ENCODE measurements around the gene EXD2. TPM values are rescaled to one million over a fixed set of nuclear protein-coding genes. Genes with fewer than 3 reads are reported as not detected.

Gene EXD2
- total RNA-seq, 1 donor from 2014 or later, result 26.2 TPM

DNA sequence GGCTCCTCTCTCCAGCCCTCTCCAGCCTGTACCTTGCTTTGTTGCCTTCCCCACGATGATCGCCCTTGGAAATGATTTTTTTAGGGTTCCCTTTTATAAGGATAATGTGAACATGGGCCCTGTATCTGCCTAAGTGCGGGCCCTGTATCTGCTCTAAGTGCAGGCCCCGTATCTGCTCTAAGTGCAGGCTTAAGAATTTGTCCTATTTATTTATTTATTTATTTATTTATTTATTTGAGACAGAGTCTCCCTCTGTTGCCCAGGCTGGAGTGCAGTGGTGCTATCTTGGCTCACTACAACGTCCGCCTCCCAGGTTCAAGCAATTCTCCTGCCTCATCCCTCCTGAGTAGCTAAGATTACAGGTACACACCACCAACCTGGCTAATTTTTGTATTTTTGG is 91.2 kb downstream of the EXD2 start:
- TF ChIP-seq, protein P1, sequence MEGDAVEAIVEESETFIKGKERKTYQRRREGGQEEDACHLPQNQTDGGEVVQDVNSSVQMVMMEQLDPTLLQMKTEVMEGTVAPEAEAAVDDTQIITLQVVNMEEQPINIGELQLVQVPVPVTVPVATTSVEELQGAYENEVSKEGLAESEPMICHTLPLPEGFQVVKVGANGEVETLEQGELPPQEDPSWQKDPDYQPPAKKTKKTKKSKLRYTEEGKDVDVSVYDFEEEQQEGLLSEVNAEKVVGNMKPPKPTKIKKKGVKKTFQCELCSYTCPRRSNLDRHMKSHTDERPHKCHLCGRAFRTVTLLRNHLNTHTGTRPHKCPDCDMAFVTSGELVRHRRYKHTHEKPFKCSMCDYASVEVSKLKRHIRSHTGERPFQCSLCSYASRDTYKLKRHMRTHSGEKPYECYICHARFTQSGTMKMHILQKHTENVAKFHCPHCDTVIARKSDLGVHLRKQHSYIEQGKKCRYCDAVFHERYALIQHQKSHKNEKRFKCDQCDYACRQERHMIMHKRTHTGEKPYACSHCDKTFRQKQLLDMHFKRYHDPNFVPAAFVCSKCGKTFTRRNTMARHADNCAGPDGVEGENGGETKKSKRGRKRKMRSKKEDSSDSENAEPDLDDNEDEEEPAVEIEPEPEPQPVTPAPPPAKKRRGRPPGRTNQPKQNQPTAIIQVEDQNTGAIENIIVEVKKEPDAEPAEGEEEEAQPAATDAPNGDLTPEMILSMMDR (conservative IDR thresholded peaks at IDR 0.05), result no peak
- Mint-ChIP-seq H3K36me3 (peaks cover 3% of the 10 kb centered on the region), H3K4me3 (no peak overlapping the region), H3K27me3 (no peaks in the 10 kb centered on the region), H3K9me3 (no peaks in the 10 kb centered on the region), H3K4me1 (ENCODE audit: unreplicated experiment) (peaks cover 6% of the 10 kb centered on the region), H3K27ac (no peak overlapping the region)
- no peak for DNase-seq (ENCODE audit: extremely low spot score, unreplicated experiment)

DNA sequence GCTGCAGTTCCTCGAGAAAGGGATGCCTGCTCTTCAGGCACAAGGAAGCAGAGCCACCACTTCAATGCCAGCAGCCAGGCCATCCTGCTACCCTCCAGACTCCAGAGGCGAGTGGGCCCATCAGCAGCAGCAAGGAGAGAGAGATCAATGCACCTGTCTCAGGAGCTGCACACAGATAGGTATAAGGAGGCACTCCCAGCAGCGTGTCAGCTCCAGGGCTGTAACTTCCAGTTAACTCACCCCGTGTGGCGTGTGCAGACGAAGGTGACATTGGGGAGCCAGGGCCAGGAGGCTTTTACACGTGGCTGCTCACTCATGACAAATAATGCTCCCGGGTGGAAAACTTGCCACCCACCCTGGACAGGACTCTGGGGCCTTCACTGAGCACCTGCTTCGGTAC is 92.9 kb downstream of the EXD2 start:
- H3K36me3 Mint-ChIP-seq, result no peaks in the 10 kb centered on the region
- no peak for DNase-seq (ENCODE audit: extremely low spot score, unreplicated experiment)
- no peaks in the 10 kb centered on the region for H3K9me3 Mint-ChIP-seq
- H3K4me1 Mint-ChIP-seq (ENCODE audit: unreplicated experiment), result peaks cover 20% of the 10 kb centered on the region
- no peak overlapping the region for H3K27ac Mint-ChIP-seq
- no peak overlapping the region for H3K4me3 Mint-ChIP-seq
- H3K27me3 Mint-ChIP-seq, result no peaks in the 10 kb centered on the region
- TF ChIP-seq, protein P1 (conservative IDR thresholded peaks at IDR 0.05), result no peak

DNA sequence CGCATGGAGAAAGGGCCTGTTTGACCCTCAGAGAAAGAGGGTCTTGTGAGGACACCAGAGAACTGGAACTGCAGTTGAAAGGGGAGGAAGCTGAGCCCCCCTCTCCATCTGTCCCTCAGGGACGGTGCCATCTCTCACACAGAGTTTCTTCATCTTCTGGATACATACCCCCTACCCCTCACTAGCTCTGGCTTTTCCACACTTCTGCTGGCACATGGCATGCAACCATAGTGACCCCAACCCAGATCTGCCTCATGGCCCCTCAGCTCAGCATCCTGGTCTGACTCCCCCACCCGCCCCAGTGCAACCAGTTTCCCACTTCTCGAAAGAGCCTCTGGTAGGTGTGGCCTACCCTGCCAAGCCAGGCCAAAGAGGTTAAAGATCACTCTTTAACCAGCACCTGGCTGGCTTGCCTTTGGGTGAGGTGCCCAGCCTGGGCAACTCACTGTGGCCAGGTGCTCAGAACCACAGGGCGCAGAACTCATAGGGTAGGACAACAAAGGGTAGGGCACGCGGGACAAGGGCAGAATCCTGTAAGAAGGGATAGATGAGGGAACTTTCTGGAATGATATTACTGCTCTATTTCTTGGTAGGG is 94.5 kb downstream of the EXD2 start:
- no peak overlapping the region for H3K4me3 Mint-ChIP-seq
- TF ChIP-seq, protein P1 (conservative IDR thresholded peaks at IDR 0.05), result no peak
- H3K9me3 Mint-ChIP-seq, result no peaks in the 10 kb centered on the region
- DNase-seq (ENCODE audit: extremely low spot score, unreplicated experiment), result no peak
- H3K27me3 Mint-ChIP-seq, result no peaks in the 10 kb centered on the region
- H3K27ac Mint-ChIP-seq, result no peak overlapping the region
- H3K36me3 Mint-ChIP-seq, result no peaks in the 10 kb centered on the region
- H3K4me1 Mint-ChIP-seq (ENCODE audit: unreplicated experiment), result peaks cover 30% of the 10 kb centered on the region

DNA sequence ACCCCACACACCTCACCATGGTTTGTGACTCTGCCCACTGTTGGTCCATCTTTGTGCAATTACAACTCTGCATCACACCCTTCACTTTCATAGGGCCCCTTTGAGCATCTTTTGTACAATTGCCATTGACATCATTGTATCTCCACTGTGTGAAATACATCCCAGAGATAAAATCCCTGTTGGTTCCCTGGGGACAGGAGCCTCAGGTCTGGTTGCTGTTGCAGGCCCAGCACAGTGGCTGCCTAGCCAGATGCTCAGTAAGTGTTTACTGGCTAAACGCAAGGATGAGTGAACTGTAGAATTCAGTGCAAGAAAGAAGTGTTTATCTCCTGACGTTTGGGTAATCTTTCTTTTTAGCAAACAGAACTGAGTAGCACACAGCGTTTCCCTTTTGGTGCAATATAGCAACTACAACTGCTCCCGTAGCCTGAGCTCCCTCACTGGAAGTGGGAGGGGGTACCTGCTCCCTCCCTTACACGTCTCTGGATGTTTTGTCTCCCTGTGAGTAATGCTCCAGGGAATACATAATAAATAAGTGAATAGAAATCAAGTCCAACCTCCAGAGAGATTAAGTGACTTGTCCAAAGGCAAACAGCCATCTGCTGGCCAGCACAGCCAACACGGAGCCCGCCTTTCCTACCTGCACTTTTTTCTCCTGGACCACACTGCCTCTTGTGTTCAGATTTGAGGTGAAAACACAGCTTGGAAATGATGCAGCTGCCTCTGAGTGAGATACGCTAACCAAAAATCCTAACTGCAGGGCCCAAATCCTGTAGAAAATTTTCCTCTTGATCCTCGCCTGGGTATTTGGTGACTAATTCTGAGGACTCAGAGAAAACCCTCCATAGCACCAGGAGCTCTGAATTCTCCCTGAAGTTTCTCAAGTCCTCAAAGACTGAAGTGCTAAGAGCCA is 96.1 kb downstream of the EXD2 start:
- TF ChIP-seq, protein P1 (conservative IDR thresholded peaks at IDR 0.05), result no peak
- no peak overlapping the region for H3K4me3 Mint-ChIP-seq
- no peak for DNase-seq (ENCODE audit: extremely low spot score, unreplicated experiment)
- H3K27ac Mint-ChIP-seq, result no peak overlapping the region
- H3K36me3 Mint-ChIP-seq, result no peaks in the 10 kb centered on the region
- H3K9me3 Mint-ChIP-seq, result no peaks in the 10 kb centered on the region
- peaks cover 32% of the 10 kb centered on the region for H3K4me1 Mint-ChIP-seq (ENCODE audit: unreplicated experiment)
- no peaks in the 10 kb centered on the region for H3K27me3 Mint-ChIP-seq

DNA sequence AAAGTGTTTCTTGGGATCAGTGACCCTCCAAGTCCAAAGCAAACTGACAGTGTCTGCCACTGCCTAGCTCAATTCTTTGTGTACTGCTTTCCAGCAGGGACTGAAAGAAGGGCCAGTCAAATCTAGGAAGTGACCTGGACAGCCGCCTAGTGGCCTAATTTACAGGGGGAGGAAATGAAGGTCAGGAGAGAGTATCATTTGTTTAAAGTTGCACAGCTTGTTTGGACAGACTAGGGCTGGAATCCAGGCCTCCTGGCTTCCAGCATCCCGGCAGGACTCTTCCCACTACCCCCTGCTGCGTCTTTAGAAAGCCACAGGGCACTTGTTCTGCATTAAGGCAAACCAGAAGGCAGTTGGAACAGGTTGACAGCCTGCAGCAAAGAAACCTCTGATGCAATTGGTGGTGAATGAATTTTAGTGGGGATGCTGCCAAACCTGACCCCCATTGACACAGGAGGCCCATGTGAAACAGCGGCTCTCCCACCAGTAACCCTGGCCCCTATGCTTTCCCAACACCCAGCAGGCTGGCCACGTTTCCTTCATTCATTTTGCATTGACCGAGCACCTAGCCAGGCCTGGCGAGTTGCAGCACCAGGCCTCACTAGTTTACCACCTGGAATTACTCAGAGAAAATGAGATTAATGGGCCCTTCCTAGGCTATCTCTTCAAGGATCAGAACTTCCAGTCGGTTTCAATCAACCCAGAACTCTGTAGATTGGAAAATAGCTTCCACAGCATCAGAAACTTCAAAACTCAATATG is 96.9 kb downstream of the EXD2 start:
- Mint-ChIP-seq H3K36me3 (no peaks in the 10 kb centered on the region), H3K27me3 (no peaks in the 10 kb centered on the region), H3K9me3 (no peaks in the 10 kb centered on the region), H3K4me3 (no peak overlapping the region), H3K27ac (no peak overlapping the region), H3K4me1 (ENCODE audit: unreplicated experiment) (peaks cover 36% of the 10 kb centered on the region)
- TF ChIP-seq, protein P1 (conservative IDR thresholded peaks at IDR 0.05), result peak; percentile 67
- peak; percentile 40 for DNase-seq (ENCODE audit: extremely low spot score, unreplicated experiment)

Measured in type B pancreatic cell (in vitro differentiated cells).